DMS 273 treated with DMSO at 0.1 percent for 48 hours (cell line): ENCODE measurements around the gene ST6GALNAC6.

Experiments used
- DNase-seq: peaks from one replicate; lab custom pipeline; 2025; lab: John Stamatoyannopoulos, UW

Gene ST6GALNAC6

DNA sequence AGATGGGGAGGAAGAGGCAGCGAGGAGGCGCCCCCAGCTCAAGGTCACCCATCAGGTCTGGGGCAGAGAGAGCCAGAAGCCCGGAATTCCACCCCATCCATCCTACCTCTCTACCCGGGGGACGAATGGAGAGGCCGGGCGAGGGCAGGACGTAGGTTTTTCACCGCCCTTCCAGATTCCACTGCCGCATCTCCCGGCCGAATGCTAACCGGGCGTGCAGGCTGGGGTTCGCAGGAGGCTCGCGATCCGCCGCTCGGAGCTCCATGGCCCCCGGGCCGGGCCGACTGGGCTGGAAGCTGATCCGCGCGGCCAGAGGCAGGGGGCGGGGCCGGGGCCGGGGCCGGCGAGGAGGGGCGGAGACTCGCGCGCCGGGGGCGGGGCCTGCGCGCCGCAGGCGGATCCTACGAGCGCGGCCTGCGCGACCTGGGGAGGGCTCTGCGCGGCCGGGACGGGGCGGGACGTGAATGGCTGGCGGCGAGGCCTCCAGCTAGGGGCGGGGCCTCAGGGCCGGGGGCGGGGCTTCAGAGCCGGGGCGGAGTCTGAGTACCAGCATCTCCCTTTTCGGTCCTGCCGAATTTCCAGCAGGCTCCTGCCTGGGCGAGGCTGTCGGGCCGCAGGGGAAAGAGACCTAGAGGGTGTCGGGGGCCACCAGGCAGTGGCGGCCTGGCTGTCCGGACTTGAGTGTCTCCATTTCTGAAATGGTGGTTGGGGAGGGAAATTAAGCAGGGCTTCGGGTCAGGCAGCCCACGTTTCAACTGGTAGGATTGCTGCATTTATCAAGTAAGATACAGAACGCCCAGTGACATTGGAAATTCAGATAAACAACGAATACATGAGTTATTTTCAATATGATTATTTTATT, 17.5 kb upstream of the ST6GALNAC6 start, which contains the start of gene ST6GALNAC4:
Gene ST6GALNAC4, minus strand, starts transcription at position 322 of the 862 bp plus-strand sequence. CDS start 622 bp downstream, outside the sequence.
- peak; percentile 62 for DNase-seq

DNA sequence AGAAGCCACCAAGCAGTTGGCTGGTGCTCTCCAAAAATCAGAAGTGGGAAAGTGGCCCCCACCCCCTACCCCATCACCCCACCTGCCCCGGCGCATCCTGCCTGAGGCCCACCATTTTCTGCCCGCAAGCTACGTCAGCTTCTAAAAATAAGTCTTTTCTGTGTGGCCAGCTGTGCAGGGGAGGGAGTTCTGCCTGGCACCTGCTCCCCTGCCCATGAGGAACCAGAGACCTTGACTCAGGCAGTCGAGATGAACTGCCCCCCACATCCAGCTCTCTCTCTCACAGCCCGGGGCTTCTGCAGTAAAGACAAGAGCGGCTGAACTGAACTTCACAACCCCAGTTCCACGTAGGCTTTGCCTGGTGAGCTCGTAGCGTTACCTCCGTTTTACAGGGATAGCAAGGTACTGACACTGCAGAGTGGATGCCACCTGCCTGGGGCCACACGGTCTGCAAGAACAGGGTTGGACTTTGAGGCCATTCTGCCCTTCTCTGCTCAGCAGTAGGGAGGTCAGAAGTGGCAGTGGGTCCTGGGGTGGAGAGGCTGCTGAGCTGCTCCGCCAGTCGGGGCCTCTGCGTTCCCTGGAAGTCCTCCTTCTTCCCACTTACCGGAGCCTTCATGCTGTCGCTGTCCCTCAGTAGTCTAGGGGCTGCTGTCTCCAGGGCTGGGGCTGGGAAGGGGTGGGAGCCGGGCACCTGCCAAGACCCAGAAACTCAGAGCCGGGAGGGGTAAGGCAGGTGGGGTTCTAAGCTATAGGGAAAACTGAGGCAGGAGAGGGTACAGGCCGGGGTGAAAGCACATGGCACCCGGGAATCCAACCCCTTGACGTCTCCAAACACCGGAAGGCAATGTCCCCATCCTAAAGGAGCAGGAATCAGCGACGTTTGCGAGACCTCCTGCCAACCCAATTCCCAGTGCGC, 16.7 kb upstream of the ST6GALNAC6 start:
- DNase-seq: no peak

DNA sequence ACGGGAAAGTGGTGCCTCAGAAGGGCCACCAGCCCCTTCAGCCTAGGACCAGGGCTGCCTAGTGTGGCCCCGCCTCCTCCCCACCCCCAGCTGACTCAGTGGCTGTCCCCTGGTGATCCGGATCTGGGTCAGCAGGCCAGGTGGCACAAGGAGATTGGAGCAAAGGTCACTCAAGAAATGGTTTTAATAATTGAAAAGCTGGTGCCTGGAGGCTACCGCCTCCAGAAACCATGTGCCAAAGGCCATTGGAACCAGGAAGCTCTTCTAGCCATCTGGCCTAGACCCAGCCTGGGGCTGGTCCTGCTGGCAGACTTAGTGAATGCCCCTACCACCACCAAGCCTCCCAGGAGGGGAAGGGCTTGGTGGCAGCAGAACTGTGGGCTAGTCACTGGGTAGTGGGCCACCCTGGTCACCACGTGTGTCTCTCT, 15.9 kb upstream of the ST6GALNAC6 start:
- DNase-seq: no peak

DNA sequence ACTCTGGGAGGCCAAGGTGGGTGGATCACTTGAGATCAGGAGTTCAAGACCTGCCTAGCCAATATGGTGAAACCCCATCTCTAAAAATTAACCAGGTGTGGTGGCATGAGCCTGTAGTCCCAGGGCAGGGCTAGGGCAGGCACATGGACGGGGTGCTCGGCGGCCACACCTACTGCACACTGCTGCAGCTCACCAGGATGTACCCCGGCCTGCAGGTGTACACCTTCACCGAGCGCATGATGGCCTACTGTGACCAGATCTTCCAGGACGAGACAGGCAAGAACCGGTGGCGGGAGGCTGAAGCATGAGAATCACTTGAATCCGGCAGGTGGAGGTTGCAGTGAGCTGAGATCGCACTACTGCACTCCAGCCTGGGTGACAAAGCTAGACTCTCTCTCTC, 14.3 kb upstream of the ST6GALNAC6 start:
- no peak for DNase-seq

DNA sequence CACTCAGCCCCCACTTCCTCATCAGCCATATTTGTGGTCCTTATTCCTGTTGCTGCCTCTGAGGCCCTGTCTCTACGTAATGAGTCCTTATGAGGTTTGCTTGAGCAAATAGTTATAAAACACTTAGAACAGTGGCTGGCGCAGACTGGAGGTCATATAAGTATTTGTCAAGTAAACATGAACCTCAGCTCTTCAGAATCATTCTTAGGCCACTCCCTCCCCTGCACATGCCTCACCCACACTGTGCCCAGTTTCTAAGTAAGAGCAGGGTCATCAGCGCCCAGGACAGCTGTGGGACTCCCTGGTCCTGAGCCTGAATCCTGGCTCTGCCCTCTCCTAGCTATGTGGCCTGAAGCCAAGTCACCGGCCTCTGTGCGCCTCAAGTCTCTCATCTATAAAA, 13.5 kb upstream of the ST6GALNAC6 start:
- DNase-seq: no peak

DNA sequence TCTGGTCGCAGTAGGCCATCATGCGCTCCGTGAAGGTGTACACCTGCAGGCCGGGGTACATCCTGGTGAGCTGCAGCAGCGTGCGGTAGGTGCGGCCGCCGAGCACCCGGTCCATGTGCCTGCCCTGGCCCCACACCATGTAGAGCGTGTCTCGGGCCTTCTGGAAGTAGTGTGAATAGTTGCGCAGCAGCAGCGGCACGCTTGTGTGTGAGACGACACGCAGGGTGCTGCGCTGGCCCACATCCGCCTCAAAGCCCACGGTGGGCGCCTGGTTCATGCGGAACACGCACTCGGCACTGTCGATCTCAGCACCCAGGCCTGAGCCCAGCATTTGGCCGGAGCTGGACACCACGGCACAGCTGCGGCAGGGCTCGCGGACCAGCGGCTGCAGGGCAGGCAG, 12.9 kb upstream of the ST6GALNAC6 start:
- no peak for DNase-seq

DNA sequence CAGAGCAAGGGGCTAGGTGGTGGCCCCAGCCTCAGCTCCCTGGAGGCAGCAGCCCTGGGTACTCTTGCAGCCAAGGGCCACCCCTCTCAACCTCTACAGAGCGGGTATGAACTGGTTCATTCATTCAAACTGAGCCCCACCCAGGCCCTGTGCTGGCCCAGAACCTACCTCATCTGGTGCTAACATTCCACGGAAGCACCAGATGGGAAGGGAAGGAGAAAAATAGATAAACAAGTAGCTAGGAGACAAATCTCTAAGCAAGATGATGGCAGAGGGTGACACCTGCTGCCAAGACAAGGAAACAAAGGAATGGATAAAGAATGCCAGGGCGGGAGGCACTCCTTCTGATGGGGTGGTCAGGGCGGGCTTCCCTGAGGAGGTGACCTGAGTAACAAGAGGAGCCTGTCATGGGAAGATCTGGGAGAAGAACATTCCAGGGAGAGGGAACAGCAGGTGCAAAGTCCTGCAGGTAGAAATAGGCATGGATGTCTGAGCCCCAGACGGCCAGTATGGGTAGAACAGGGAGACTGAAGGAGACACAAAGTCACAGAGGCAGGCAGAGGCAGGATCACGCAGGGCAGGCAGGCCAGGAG, 11.3 kb upstream of the ST6GALNAC6 start:
- peak; percentile 49 for DNase-seq

DNA sequence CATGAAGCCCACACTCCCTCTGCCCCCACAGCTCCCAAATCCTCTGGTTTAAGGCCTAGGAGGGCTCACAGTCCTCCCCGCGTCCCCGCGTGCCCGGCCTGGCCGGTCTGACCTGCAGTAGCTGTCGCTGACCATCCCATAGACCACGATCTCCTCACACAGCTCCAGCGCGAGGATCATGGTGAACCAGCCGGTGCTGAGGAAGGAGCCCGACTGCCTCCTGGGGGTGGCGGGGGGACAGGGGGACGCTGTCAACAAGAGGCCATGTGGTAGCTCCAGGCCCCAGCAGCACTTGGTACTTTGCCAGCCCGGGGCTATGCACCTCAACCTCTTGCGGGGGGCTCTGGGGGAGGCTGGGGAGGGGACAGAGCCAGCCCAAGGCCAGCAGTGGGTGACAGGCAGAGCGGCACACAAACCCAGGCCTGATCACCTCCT, 10.5 kb upstream of the ST6GALNAC6 start:
- no peak for DNase-seq

DNA sequence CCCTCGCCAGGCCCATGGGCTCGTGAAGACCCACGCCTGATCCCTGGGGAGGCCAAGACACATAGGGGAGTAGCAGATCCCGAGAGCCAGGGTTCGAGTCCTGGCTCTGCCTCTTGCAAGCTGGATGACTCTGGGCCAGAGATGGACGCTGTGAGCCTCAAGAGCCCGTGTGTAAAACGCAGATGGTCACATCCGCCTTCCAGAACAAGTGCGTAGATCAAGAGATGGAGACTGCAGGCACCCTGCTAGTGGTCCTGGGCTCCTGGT, 9.2 kb upstream of the ST6GALNAC6 start:
- no peak for DNase-seq

DNA sequence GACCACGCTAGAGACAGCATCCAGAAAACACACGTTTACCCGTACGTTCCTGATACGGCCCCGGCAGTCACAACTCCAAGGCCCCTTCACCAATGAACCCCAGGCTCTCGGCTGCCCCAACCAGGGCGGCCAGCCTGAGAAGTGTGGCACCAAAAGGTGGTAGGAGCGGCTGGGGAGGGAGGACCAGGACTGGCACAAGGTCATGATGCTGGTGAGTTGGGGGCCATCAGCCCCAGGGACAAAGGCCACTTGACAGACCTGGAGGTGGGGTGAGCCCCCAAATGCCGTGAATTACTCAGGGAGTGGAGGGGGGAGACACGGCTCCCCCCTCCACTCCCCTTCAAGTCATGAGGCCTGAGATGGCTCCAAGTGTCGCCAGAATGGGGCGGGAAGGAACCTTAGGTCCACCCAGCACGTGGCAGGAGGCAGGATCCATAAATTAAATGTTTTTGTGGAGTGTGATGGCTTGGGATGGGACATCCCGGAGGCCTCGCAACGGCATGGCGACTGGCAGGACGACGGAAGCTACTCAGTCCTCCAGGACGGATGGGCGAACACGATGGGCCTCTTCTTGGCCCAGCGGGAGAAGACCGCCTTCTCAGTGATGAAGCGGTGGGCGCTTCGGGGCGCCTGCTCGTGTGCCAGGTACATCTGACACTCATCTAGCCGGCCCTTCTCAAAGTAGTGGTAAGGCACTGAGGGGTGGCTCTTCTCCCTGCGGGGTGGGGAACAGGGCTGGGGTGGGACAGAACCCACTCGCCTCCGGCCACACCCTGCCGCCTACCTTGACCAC, 8.7 kb upstream of the ST6GALNAC6 start:
- DNase-seq: no peak

DNA sequence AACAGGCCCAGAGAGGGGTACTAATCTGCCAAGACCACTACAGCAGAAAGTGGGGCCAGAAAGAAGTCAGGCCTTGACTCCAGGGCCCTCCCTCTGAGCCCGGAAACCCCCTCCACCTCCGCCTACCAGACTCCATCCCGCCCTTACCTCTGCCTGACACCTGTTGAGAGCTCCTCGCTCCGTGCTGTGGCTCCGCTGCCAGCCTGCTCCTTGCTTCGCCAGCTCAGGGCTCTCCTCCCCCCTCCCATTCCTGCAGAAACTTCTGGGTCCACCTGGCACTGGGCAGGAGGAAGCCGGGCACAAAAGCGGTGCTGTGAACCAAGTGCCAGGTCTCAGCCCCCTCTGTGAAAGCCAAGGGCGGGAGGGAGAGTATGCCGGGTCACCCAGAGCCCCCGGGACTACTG, 6.4 kb upstream of the ST6GALNAC6 start:
- DNase-seq: no peak

DNA sequence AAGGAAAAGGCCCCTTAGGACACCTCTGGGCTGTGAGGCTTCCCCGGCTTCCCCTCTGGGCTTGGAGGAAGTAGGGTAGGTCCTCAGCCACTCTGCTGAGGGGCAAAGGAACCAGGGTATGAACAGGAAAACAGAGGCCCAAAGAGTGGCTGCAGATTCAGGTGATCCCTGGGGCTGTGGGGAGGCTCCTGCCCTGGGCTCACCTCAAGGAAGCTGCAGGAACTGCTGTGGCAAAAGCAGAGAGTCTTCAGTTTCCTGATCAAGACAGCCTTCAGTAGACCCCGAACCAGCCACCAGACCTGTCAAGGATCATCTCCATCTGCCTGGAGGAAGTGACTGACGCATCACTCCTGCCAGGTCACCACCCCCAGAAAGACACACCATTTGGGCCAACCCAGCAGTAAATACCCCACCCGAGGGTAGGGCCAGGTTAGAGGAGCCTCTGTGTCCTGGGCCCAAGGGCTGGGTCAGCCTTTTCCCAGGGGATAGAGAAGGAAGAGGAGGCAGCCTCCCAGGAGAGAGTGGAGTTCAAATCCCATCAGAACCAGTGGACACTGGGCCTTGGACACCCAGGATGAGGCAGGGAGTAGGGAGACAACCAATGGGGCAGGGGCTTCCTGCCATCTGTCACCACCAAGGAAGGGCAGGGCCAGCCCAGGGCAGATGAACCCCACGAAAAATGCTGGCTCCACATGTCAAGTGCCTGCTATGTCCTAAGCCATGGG, 5.8 kb upstream of the ST6GALNAC6 start:
- DNase-seq: no peak

DNA sequence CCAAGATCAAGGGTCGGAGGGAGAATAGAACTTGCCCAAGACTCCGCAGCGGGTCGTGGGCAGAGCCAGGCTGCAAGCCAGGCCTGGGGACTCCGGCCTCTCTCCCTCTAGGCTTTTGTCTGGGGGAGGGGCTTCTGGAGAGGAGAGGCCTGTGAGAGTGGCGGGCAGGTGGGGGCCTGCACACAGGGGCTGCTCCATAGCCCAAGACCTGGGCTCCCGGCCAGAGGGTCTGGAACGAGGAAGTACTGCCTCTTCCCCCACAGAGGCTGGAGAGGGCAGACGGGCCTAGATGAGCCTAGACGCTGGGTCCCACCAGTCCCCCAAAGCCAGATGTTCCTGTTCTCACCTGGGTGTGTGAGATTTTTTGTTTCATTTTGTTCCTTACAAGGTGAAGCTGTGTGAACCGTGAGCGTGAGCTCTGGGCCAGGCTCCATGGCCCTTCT, 5.2 kb upstream of the ST6GALNAC6 start:
- no peak for DNase-seq

DNA sequence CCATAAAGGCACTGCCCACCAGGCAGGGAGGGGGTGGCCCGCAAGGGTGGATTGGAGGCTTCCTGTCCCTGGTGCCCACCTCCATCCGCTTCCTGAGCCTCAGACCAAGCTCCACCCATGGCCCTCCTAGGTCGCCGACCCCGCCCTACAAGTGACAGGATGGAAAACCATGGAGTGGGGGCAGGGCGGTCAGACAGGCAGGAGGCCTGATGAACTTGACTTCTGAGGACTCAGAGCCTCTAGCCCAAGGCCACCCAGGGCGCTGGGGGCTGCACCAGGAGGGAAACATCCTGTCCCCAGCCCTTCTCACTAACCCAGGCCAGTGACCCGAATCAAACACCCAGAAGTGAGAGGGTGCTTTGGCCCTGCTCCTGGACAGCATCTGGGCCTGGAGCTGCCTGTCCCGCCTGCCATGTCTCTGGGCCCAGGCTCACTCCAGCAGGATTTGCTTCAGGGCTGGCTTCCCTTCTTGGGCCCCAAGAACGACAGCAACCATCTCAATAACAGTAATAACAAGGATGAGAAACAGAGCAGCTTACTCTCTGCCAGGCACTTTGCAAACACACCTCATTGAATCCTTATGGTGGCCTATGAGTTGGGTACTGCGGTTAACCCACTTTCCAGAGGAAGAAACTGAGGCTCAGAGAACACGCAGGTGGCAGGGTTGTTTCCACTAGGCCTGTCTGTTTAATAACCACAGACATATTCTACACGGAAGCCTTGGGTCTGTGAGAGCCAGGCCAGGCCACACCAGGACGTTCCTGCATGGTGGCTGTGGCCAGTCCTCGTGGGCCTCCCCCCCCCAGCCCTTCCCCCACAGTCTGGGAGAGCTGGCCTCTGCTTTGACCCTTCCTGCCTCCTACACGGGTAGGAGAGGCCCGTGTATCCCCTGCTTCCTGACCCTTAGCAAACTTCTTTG, 4.4 kb upstream of the ST6GALNAC6 start:
- DNase-seq: no peak

DNA sequence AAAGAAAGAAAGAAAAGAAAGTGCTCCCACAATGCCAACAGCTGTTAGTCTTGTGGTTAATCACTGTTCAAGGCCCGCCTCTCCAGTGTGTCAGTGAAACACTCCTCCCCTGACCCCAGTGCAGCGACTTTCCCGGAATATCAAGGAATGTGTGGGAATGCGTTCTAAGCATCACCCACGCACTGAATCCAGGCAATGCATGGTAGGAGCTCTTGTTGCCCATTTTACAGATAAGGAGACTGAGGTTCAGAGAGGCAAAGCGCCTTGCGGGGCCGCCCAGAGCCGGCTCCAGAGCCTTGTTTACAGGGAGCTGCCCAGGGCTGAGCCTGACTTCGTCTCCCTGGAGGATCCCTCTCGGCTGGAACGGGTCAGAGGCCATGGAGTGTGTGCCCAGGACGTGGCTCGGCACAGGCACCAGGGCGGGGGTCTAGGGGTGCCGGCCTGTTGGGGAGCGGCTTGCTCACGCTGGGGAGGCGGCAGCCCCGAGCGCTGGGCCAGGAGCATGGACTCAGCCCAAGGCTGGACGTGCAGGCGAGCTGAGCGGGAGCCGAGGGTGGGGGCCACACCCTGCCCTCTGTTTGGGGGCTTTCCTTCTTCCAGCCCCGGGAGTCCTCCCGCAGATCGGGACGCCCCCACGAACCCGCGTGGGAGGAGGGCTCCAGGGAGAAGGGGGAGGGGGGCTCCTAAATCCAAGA, 823 bp downstream of the ST6GALNAC6 start:
- no peak for DNase-seq

DNA sequence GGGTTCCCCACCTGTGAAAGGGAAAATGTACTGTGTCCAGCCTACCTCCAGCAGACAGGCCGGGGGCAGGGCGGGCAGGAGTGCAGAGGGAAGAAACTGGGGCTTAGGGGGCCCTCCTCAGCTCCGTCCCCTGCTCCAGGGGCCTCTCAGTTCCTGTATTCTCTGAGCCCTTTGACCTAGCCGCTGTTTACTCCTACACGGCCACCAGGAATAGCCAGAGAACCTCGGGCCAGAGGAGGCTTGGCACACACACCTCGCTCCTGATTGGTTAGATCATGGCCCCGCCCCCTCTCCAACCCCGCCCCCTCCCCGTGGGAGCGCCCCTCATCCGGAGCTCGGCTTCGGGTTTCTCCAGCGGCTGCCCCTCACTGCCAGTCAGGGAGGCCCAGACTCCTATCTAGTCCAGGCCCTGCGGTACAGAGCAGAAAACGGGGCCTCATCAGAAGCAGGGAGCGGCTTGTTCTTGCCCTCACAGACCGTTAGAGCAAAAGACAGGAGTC, 2.2 kb downstream of the ST6GALNAC6 start:
- no peak for DNase-seq

DNA sequence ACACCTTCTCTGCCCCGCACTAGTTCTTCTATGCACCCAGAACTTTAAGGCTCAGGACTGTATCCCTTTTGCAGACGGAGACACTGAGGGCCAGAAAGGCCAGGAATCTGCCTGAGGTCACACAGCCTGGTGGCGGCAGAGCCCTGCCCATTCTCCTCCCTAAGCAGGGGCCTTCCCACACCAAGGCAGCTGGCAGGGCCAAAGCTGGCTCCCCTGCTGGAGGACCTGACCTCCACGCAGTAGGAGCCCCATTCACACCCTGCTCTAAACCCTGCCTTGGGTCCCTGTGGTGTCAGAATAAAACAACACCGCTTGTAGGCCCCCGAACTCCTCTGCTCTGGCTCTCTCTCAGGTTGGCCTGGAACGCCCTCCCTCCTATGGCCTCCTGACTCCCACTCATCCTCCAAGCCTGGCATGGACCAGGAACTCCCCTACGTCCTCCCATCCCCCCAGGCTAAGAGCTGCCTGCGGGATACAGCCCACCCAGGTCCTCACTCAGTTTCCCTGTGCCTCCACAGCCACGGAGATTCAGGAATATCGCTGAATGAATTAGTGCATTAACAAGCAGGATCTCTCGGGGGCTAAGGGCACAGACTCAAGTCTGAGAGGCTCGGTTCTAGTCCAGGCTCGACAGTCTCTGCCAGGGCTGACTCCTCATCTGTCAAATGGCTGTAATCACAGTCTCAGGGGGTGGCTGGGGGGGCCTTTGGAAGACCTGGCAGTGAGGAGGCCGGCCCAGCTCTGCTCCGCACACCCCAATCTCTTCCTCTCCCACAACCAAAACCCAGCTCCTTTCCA, 2.8 kb downstream of the ST6GALNAC6 start:
- DNase-seq: no peak

DNA sequence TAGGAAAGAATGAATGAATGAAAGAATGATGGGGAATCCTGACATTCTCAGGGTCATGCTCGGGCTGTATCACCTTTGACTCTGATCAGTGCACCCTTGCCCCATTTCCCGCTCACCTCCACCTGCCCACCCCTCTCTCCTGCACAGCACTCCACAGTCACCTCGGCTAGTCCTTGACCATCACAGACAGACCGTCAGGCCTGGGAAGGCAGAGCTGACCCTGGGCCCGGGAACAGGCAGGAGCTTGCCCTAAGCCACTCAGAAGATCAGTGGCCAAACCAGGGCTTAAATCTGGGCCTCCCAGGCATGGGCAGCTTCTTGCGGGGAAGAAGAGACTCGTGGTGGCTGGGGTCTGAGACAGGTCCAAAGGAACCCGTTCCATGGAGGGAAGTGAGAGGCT, 3.6 kb downstream of the ST6GALNAC6 start:
- DNase-seq: no peak
